Neutrophil (primary cell): ENCODE results near the gene GPR158.

ENCODE experiments used
- H3K27ac ChIP-seq: fragments of 200-600 bp; sonication (generic); 2 replicates; pipeline ENCODE4 v1.5.1; 2016; ENCODE audit warnings: mild to moderate bottlenecking, moderate library complexity
- H3K27me3 ChIP-seq: fragments of 200-600 bp; sonication (generic); 2 replicates; pipeline ENCODE4 v1.6.0; 2016; ENCODE audit warnings: mild to moderate bottlenecking
- H3K36me3 ChIP-seq: fragments of 200-600 bp; sonication (generic); 2 replicates; pipeline ENCODE4 v1.5.1; 2017
- H3K4me1 ChIP-seq, 2 experiments: fragments of 200-600 bp in 1 of 2; sonication (generic) in 1 of 2; 1 replicate in 1 of 2; 2 replicates in 1 of 2; pipeline versions ENCODE4 v1.5.1 to v1.6.1; 2013 to 2016; ENCODE audit warnings: low read depth in 1 of 2, low read length in 1 of 2, mild to moderate bottlenecking in 1 of 2, moderate library complexity in 1 of 2; ENCODE audit not compliant: control insufficient read depth in 1 of 2, insufficient read depth in 1 of 2
- H3K4me3 ChIP-seq, 2 experiments: fragments of 200-600 bp in 1 of 2; sonication (generic) in 1 of 2; 1 replicate in 1 of 2; 2 replicates in 1 of 2; pipeline ENCODE4 v1.5.1; 2013 to 2016; ENCODE audit warnings: low read depth in 1 of 2, low read length in 1 of 2, mild to moderate bottlenecking in 1 of 2, moderate library complexity in 1 of 2
- H3K9me3 ChIP-seq: fragments of 200-600 bp; sonication (generic); 2 replicates; pipeline ENCODE4 v1.5.1; 2016
- TF ChIP-seq, protein P1 (sequence below): fragments of 200-600 bp; sonication (generic); IDR thresholded peaks from 2 replicates; pipeline ENCODE4 v1.5.1; 2016; ENCODE audit warnings: antibody characterized with exemption

Gene GPR158

DNA sequence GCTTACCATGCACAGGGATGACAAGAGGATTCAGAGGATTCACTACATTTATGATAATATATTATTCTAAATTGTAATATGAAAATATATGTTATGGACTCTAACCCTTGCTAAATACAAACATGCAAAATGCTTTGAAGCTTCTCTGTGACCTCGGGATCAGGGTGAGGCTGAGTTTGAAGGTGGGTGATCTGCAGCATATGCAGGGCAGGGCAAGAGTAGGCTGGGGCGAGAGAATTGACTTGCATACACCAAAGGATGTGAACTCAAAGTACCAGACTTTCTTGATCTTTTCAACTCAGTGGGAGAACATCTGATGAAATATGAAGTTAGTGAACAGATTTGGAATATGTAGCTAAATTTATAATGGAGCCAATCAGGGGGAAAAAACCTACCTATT, 57.0 kb downstream of the GPR158 start:
- Histone ChIP-seq H3K9me3 (no peaks in the 10 kb centered on the region), H3K4me1 (no peaks in the 10 kb centered on the region), H3K27ac (no peak overlapping the region), H3K36me3 (no peaks in the 10 kb centered on the region), H3K27me3 (no peaks in the 10 kb centered on the region), H3K4me3 (no peak overlapping the region)
- TF ChIP-seq, protein P1, sequence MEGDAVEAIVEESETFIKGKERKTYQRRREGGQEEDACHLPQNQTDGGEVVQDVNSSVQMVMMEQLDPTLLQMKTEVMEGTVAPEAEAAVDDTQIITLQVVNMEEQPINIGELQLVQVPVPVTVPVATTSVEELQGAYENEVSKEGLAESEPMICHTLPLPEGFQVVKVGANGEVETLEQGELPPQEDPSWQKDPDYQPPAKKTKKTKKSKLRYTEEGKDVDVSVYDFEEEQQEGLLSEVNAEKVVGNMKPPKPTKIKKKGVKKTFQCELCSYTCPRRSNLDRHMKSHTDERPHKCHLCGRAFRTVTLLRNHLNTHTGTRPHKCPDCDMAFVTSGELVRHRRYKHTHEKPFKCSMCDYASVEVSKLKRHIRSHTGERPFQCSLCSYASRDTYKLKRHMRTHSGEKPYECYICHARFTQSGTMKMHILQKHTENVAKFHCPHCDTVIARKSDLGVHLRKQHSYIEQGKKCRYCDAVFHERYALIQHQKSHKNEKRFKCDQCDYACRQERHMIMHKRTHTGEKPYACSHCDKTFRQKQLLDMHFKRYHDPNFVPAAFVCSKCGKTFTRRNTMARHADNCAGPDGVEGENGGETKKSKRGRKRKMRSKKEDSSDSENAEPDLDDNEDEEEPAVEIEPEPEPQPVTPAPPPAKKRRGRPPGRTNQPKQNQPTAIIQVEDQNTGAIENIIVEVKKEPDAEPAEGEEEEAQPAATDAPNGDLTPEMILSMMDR = no peak

DNA sequence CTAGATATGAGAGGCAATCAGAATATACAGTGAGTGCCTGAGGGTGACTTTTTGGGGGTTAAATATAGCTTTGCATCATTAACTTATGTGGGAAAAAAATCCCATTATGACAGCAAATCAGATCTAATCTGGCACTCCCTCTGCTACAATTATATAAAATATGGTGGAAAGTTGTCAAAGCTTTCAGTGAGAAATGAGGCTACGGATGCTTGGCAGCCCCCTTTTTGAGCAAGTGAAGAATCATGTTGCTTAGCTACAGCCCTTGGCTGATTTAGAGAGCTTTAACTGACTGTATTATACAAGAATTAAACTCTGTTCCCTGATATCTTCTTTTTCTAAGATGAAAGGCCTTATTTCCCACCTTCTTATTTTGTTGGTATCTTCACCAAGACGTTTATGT, 57.4 kb downstream of the GPR158 start:
- Histone ChIP-seq H3K27ac (no peak overlapping the region), H3K36me3 (no peaks in the 10 kb centered on the region), H3K4me1 (no peaks in the 10 kb centered on the region), H3K27me3 (no peaks in the 10 kb centered on the region), H3K9me3 (no peaks in the 10 kb centered on the region), H3K4me3 (no peak overlapping the region)
- TF ChIP-seq, protein P1 = no peak

DNA sequence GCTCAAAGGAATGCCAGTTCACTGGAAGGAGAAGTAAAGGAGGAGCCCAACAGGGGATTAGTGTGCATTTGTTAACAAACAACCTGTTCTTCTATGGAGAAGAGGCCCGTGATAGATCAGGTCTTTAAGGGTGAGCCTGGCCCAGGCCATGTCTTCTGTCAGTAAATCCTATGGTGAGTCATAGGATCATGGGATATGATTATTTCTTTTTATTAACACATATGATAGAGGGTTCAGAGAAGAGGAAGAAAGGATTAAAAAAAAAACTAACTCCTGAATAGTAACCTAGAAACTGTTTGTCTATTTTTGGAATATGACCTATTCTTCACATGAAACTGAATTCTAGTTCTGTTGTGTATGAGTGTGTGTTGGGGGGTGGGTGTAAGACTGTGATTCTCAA, 70.4 kb downstream of the GPR158 start:
- no peak overlapping the region for H3K4me3 ChIP-seq
- TF ChIP-seq, protein P1 = no peak
- no peak overlapping the region for H3K27ac ChIP-seq
- no peaks in the 10 kb centered on the region for H3K27me3 ChIP-seq
- H3K4me1 ChIP-seq = no peaks in the 10 kb centered on the region
- H3K9me3 ChIP-seq = no peaks in the 10 kb centered on the region
- H3K36me3 ChIP-seq = no peaks in the 10 kb centered on the region

DNA sequence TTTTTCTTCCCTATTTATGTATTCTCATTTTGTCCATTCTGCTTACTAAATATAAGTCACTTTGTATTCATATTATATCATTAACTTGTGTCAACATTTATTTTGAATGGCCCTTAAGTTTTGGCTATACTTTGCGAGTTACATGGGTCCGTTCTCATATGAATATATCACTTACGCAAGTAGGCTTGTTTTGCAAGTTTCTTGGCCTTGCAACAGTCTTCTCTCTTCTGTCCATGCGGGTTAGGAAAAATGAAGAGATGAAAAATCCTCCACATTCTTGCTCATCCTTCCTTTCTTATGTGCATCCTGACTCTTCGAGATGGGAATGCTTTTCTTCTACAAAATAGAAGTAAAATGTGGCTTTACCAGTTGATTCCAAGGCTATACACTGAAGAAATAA, 82.8 kb downstream of the GPR158 start:
- no peak overlapping the region for H3K4me3 ChIP-seq
- no peak overlapping the region for H3K27ac ChIP-seq
- no peaks in the 10 kb centered on the region for H3K27me3 ChIP-seq
- TF ChIP-seq, protein P1 = no peak
- no peaks in the 10 kb centered on the region for H3K36me3 ChIP-seq
- no peaks in the 10 kb centered on the region for H3K9me3 ChIP-seq
- H3K4me1 ChIP-seq = no peaks in the 10 kb centered on the region

DNA sequence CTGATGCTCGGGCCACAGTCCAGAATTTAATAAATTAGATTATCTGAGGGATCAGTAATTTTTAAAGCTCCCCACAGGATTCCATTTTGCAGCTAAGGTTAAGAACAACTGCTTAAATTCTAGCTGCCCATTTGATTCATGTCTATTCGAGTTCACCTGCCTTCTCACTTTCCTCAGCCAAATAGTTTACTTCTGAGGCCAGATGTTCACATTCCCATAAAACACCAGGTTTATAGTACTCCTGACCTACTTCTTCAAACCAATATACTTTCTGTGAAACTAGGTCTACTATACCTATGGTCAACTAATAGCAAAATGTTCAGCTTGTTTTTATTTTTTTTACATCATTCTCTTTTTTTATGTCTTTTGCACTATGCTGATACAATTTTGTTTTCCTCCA, 86.3 kb downstream of the GPR158 start:
- TF ChIP-seq, protein P1 = no peak
- Histone ChIP-seq H3K36me3 (no peaks in the 10 kb centered on the region), H3K4me3 (no peak overlapping the region), H3K27ac (no peak overlapping the region), H3K4me1 (no peaks in the 10 kb centered on the region), H3K9me3 (no peaks in the 10 kb centered on the region), H3K27me3 (no peaks in the 10 kb centered on the region)

DNA sequence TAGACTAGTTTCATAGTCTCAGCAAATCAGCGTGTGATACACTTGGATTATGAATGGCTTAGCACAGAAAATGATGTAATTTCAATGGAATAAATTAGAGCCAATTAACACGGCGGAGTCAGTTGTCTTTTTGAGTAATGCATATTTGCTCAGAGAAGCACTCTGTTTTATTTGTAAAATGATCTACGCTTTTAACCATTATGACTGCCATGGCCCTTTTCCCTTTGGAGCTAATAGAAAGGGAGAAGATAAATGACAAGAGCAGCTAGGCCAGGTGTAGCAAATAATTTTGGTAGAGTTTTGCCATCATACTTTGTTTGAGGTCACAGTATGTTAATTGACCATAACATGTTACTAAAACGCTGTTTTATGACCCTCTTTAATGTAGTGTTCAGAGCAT, 86.8 kb downstream of the GPR158 start:
- no peak overlapping the region for H3K4me3 ChIP-seq
- TF ChIP-seq, protein P1 = no peak
- no peaks in the 10 kb centered on the region for H3K36me3 ChIP-seq
- H3K9me3 ChIP-seq = no peaks in the 10 kb centered on the region
- no peaks in the 10 kb centered on the region for H3K4me1 ChIP-seq
- H3K27ac ChIP-seq = no peak overlapping the region
- no peaks in the 10 kb centered on the region for H3K27me3 ChIP-seq
